Liver (tissue), 9 donors: ENCODE results near the gene ETV3. TPM values are rescaled to one million over a fixed set of nuclear protein-coding genes. Genes with fewer than 3 reads are reported as not detected.

Experiments used
- DNase-seq: peaks from one replicate; pipeline ENCODE4 v3.0.0-alpha.2; 2017; ENCODE audit warnings: low spot score
- H3K27ac ChIP-seq, 2 donors: one replicate each; pipeline ENCODE4 v1.7.0; 2013; ENCODE audit warnings: inconsistent platforms in 2 of 2, low read length in 2 of 2, control low read depth in 1 of 2, low read depth in 1 of 2, mild to moderate bottlenecking in 1 of 2
- H3K27me3 ChIP-seq, 4 donors: one replicate each; pipeline versions ENCODE4 v1.6.1 to v1.7.0; 2013; ENCODE audit warnings: low read length in 3 of 4, inconsistent platforms in 1 of 4, mild to moderate bottlenecking in 1 of 4, moderate library complexity in 1 of 4; ENCODE audit not compliant: control insufficient read depth in 4 of 4, insufficient read depth in 4 of 4
- H3K36me3 ChIP-seq, 4 donors: one replicate each; pipeline versions ENCODE4 v1.6.1 to v1.7.0; 2013; ENCODE audit warnings: low read length in 3 of 4, mild to moderate bottlenecking in 3 of 4, low read depth in 1 of 4, moderate library complexity in 1 of 4; ENCODE audit not compliant: control insufficient read depth in 4 of 4, insufficient read depth in 3 of 4
- H3K4me1 ChIP-seq, 4 donors: one replicate each; pipeline versions ENCODE4 v1.6.1 to v1.7.0; 2013; ENCODE audit warnings: low read length in 3 of 4, mild to moderate bottlenecking in 3 of 4, moderate library complexity in 1 of 4; ENCODE audit not compliant: control insufficient read depth in 4 of 4, insufficient read depth in 4 of 4
- H3K4me3 ChIP-seq, 3 donors: one replicate each; pipeline versions ENCODE4 v1.6.1 to v1.7.0; 2013; ENCODE audit warnings: low read length in 3 of 3, control low read depth in 1 of 3, low read depth in 1 of 3, mild to moderate bottlenecking in 1 of 3
- H3K9ac ChIP-seq, 2 donors: one replicate each; pipeline ENCODE4 v1.7.0; 2013; ENCODE audit warnings: low read length in 2 of 2, mild to moderate bottlenecking in 2 of 2, moderate library complexity in 2 of 2, control low read depth in 1 of 2, low read depth in 1 of 2
- H3K9me3 ChIP-seq, 4 donors: one replicate each; pipeline versions ENCODE4 v1.6.1 to v1.7.0; 2013; ENCODE audit warnings: low read length in 3 of 4; ENCODE audit not compliant: control insufficient read depth in 4 of 4
- ATF3 ChIP-seq: IDR thresholded peaks from 2 replicates; pipeline ENCODE4 v1.6.1; 2016; ENCODE audit warnings: antibody characterized with exemption
- CTCF ChIP-seq: fragments of 150-350 bp; IDR thresholded peaks from 2 replicates; pipeline ENCODE4 v1.5.1; 2017; ENCODE audit warnings: improper control_type of control experiment, low read depth, low read length; ENCODE audit not compliant: missing input control
- EGR1 ChIP-seq, 2 donors: IDR thresholded peaks; 2 replicates each; pipeline ENCODE4 v1.6.1; 2016 to 2018; ENCODE audit warnings: antibody characterized with exemption in 2 of 2, low read depth in 2 of 2
- FOXA1 ChIP-seq: IDR thresholded peaks from 2 replicates; pipeline ENCODE4 v1.6.1; 2016; ENCODE audit warnings: antibody characterized with exemption
- FOXA2 ChIP-seq: IDR thresholded peaks from 2 replicates; pipeline ENCODE4 v1.6.1; 2016; ENCODE audit warnings: antibody characterized with exemption
- GABPA ChIP-seq, 2 donors: IDR thresholded peaks in 1 of 2; conservative IDR thresholded peaks in 1 of 2; 2 replicates each; pipeline ENCODE4 v1.6.1; 2016; ENCODE audit warnings: antibody characterized with exemption in 2 of 2, mild to moderate bottlenecking in 1 of 2, moderate library complexity in 1 of 2
- HNF4A ChIP-seq, 2 donors: conservative IDR thresholded peaks; 2 replicates each; pipeline ENCODE4 v1.6.1; 2016; ENCODE audit warnings: antibody characterized with exemption in 2 of 2, mild to moderate bottlenecking in 2 of 2
- HNF4G ChIP-seq: IDR thresholded peaks from 2 replicates; pipeline ENCODE4 v1.6.1; 2016; ENCODE audit warnings: antibody characterized with exemption
- JUND ChIP-seq, 2 donors: IDR thresholded peaks; 2 replicates each; pipeline ENCODE4 v1.6.1; 2016; ENCODE audit warnings: antibody characterized with exemption in 2 of 2
- MAX ChIP-seq: IDR thresholded peaks from 2 replicates; pipeline ENCODE4 v1.6.1; 2016; ENCODE audit warnings: antibody characterized with exemption
- NR2F2 ChIP-seq: IDR thresholded peaks from 2 replicates; pipeline ENCODE4 v1.6.1; 2016; ENCODE audit warnings: antibody characterized with exemption
- RAD21 ChIP-seq, 2 donors: IDR thresholded peaks; 2 replicates each; pipeline ENCODE4 v1.6.1; 2016; ENCODE audit warnings: antibody characterized with exemption in 2 of 2, mild to moderate bottlenecking in 2 of 2
- REST ChIP-seq: IDR thresholded peaks from 2 replicates; pipeline ENCODE4 v1.6.1; 2016; ENCODE audit warnings: antibody characterized with exemption, mild to moderate bottlenecking
- RXRA ChIP-seq, 2 donors: IDR thresholded peaks; 2 replicates each; pipeline ENCODE4 v1.6.1; 2017 to 2018; ENCODE audit warnings: antibody characterized with exemption in 2 of 2, mild to moderate bottlenecking in 1 of 2
- SP1 ChIP-seq: IDR thresholded peaks from 2 replicates; pipeline ENCODE4 v1.6.1; 2018; ENCODE audit warnings: antibody characterized with exemption, mild to moderate bottlenecking
- TAF1 ChIP-seq: conservative IDR thresholded peaks from 2 replicates; pipeline ENCODE4 v1.6.1; 2016; ENCODE audit warnings: antibody characterized with exemption, mild to moderate bottlenecking
- YY1 ChIP-seq: IDR thresholded peaks from 2 replicates; pipeline ENCODE4 v1.6.1; 2016; ENCODE audit warnings: antibody characterized with exemption, mild to moderate bottlenecking
- ZBTB33 ChIP-seq: IDR thresholded peaks from 2 replicates; pipeline ENCODE4 v1.6.1; 2016; ENCODE audit warnings: antibody characterized with exemption
- WGBS: extraction: QIAGEN DNeasy Blood & Tissue Kit; methylation state at CpG from one replicate; pipeline ENCODE4 v1.1.7; 2013; 5-methylcytosine and 5-hydroxymethylcytosine counted together
- polyA plus RNA-seq, 2 donors: library from polyadenylated mRNA; stranded (reverse) in 1 of 2; unstranded in 1 of 2; fragments of 200-250 nt in 1 of 2; fragments of >200 nt in 1 of 2; fragmentation: Nextera tagmentation in 1 of 2; extraction: Ambion mirVana in 1 of 2; gene quantifications; one replicate each; pipeline versions ENCODE4 v1.2.1 to v1.2.3, GENCODE V29; 2013 to 2015
- total RNA-seq, 2 donors: library from RNA; depleted of rRNA; stranded (reverse); fragments of >200 nt; gene quantifications; one replicate each; pipeline ENCODE4 v1.2.3, GENCODE V29; 2014
- donor health status: healthy.
- donor health status: healthy.
- donor health status: healthy.
- donor health status: healthy.
- donor health status: healthy.

ETV3 gene
- total and polyA plus RNA-seq, 4 donors = 2.0 to 10.8 (median 5.3) TPM

- 93% methylated on average over 4 of the region's 4 CpGs for WGBS
- no peak for DNase-seq
- H3K36me3 ChIP-seq = no peaks in the 10 kb centered on the region
- no peak overlapping the region for H3K4me3 ChIP-seq
- no peak for TF ChIP-seq CTCF
- TF ChIP-seq EGR1 (IDR thresholded peaks at IDR 0.05; ENCODE audit: low read depth in 2 of 2) = no peak
- TF ChIP-seq RAD21 (IDR thresholded peaks at IDR 0.05) = no peak
- TF ChIP-seq ZBTB33 = no peak
- no peak for TF ChIP-seq FOXA1
- TF ChIP-seq RXRA (IDR thresholded peaks at IDR 0.05) = no peak
- TF ChIP-seq REST = no peak
- no peak for TF ChIP-seq MAX
- TF ChIP-seq GABPA (IDR thresholded peaks at IDR 0.05 in 1 of 2, conservative IDR thresholded peaks at IDR 0.05 in 1 of 2) = no peak
- TF ChIP-seq HNF4G = no peak
- no peak for TF ChIP-seq JUND (IDR thresholded peaks at IDR 0.05)
- TF ChIP-seq NR2F2 = no peak
- no peak for TF ChIP-seq HNF4A (conservative IDR thresholded peaks at IDR 0.05)
- no peak for TF ChIP-seq YY1
- no peak for TF ChIP-seq ATF3
- TF ChIP-seq TAF1 = no peak
- no peak for TF ChIP-seq FOXA2
- peaks cover 0 to 7% (median 3%) of the 10 kb centered on the region in 4 donors for H3K4me1 ChIP-seq
- H3K9me3 ChIP-seq = no peaks in the 10 kb centered on the region
- H3K27ac ChIP-seq = no peak overlapping the region
- no peaks in the 10 kb centered on the region for H3K27me3 ChIP-seq
- no peak overlapping the region for H3K9ac ChIP-seq
Observed at GRCh38 chr1:157162345-157162744, 24.1 kb upstream of the ETV3 start.

- no peak overlapping the region for H3K27ac ChIP-seq
- WGBS = 92% methylated on average over 5 of the region's 5 CpGs
- H3K9me3 ChIP-seq = no peaks in the 10 kb centered on the region
- DNase-seq = no peak
- no peak overlapping the region for H3K9ac ChIP-seq
- H3K4me3 ChIP-seq = no peak overlapping the region
- no peaks in the 10 kb centered on the region for H3K27me3 ChIP-seq
- peaks cover 0 to 7% (median 3%) of the 10 kb centered on the region in 4 donors for H3K4me1 ChIP-seq
- H3K36me3 ChIP-seq = no peaks in the 10 kb centered on the region
- TF ChIP-seq SP1 (no peak), HNF4G (no peak), MAX (no peak), GABPA (IDR thresholded peaks at IDR 0.05 in 1 of 2, conservative IDR thresholded peaks at IDR 0.05 in 1 of 2) (no peak), HNF4A (conservative IDR thresholded peaks at IDR 0.05) (no peak), EGR1 (IDR thresholded peaks at IDR 0.05; ENCODE audit: low read depth in 2 of 2) (no peak), ATF3 (no peak), FOXA2 (no peak), RXRA (IDR thresholded peaks at IDR 0.05) (no peak), REST (no peak), ZBTB33 (no peak), FOXA1 (no peak)
Observed at GRCh38 chr1:157161901-157162300, 23.7 kb upstream of the ETV3 start.
